K562 (cell line): ENCODE results near the gene RIT2. TPM values are rescaled to one million over a fixed set of nuclear protein-coding genes. Genes with fewer than 3 reads are reported as not detected.

Experiments used
- ATAC-seq: fragments of 200-7000 bp; cut with Tn5 transposase; 3 replicates; pipeline ENCODE4 v1.9.1; 2020; ENCODE audit warnings: moderate library complexity
- BruUV-seq: library from RNA; stranded (reverse); fragments of 400-500 nt; replicated peaks from 2 replicates; lab custom pipeline; 2021; lab: Mats Ljungman, UMichigan
- CTCF ChIA-PET: fragments of 300-600 bp; formaldehyde crosslinking; extraction: SDS; loops from one replicate; lab custom pipeline; 2021; ENCODE audit warnings: low intra/inter-chr PET ratio; lab: Yijun Ruan, JAX
- POLR2A ChIA-PET: fragments of 300-600, 350-650 bp; sonication (Branson Sonifier 250); formaldehyde crosslinking; extraction: SDS; loops from one replicate; lab custom pipeline; 2021; ENCODE audit warnings: antibody characterized with exemption, inconsistent platforms; lab: Yijun Ruan, JAX
- DNase-seq, 4 experiments: peaks; one replicate each; pipeline versions ENCODE4 v3.0.0 to v3.0.0-alpha.2; 2011 to 2018; ENCODE audit warnings: low spot score in 3 of 4, mixed read lengths in 3 of 4; ENCODE audit errors: extremely low read depth in 1 of 4
- FAIRE-seq: peaks from 2 replicates; lab custom pipeline; 2011; peaks lifted over from hg19 to GRCh38; lab: Jason Lieb, UNC
- H2AFZ ChIP-seq: 2 replicates; pipeline ENCODE4 v1.6.0; 2011; ENCODE audit warnings: low read depth, low read length, control low read depth, inconsistent platforms
- H3K27ac ChIP-seq: fragments of 200-600 bp; 3 replicates; pipeline ENCODE4 v1.8.0; 2011; ENCODE audit warnings: low read depth, mild to moderate bottlenecking, control low read depth, inconsistent platforms, low read length, moderate library complexity, mixed read lengths; ENCODE audit errors: extremely low read depth
- H3K27me3 ChIP-seq, 2 experiments: fragments of 300-600 bp in 1 of 2; 2 replicates in 1 of 2; 3 replicates in 1 of 2; pipeline versions ENCODE4 v1.6.0 to v1.8.0; 2011; ENCODE audit warnings: inconsistent platforms in 2 of 2, low read length in 2 of 2, mild to moderate bottlenecking in 1 of 2, mixed read lengths in 1 of 2, moderate library complexity in 1 of 2; ENCODE audit not compliant: control insufficient read depth in 2 of 2, insufficient read depth in 2 of 2
- H3K36me3 ChIP-seq: fragments of 300-600 bp; 3 replicates; pipeline ENCODE4 v1.8.0; 2011; ENCODE audit warnings: mild to moderate bottlenecking, low read length, inconsistent platforms; ENCODE audit not compliant: control insufficient read depth, insufficient read depth
- H3K4me1 ChIP-seq, 2 experiments: fragments of 200-600 bp in 1 of 2; replicated peaks in 1 of 2; 2 replicates in 1 of 2; 3 replicates in 1 of 2; pipeline versions ENCODE4 v1.5.1 to v1.8.0; 2011; ENCODE audit warnings: inconsistent platforms in 2 of 2, low read length in 2 of 2, mild to moderate bottlenecking in 1 of 2, mixed read lengths in 1 of 2, moderate library complexity in 1 of 2; ENCODE audit not compliant: control insufficient read depth in 2 of 2, insufficient read depth in 2 of 2
- H3K4me2 ChIP-seq: 2 replicates; pipeline ENCODE4 v1.6.1; 2011; ENCODE audit warnings: low read length, control low read depth, inconsistent platforms, mixed read lengths; ENCODE audit not compliant: insufficient read depth
- H3K4me3 ChIP-seq: fragments of 200-600 bp; sonication (generic), shearing (Covaris generic); 2 replicates; pipeline ENCODE4 v1.5.1; 2016; ENCODE audit warnings: control low read depth, inconsistent platforms
- H3K79me2 ChIP-seq: fragments of 200-600 bp; 3 replicates; pipeline ENCODE4 v1.8.0; 2011; ENCODE audit warnings: low read length, inconsistent platforms; ENCODE audit not compliant: control insufficient read depth, insufficient read depth
- H3K9ac ChIP-seq, 2 experiments: 2 replicates each; pipeline versions ENCODE4 v1.6.0 to v1.6.1; 2011; ENCODE audit warnings: low read depth in 2 of 2, low read length in 2 of 2, control low read depth in 1 of 2, inconsistent platforms in 1 of 2, mild to moderate bottlenecking in 1 of 2, mixed read lengths in 1 of 2; ENCODE audit not compliant: insufficient read depth in 1 of 2
- H3K9me1 ChIP-seq: one replicate; pipeline ENCODE4 v1.6.0; 2011; ENCODE audit warnings: inconsistent platforms, mild to moderate bottlenecking, low read length, moderate library complexity; ENCODE audit not compliant: control insufficient read depth, insufficient read depth
- H3K9me3 ChIP-seq: replicated peaks from 2 replicates; pipeline ENCODE4 v1.5.1; 2011; ENCODE audit warnings: low read depth, low read length, inconsistent platforms; ENCODE audit not compliant: control insufficient read depth, insufficient read depth
- H4K20me1 ChIP-seq: replicated peaks from 2 replicates; pipeline ENCODE4 v1.6.1; 2011; ENCODE audit warnings: low read length, inconsistent platforms, mixed read lengths; ENCODE audit not compliant: control insufficient read depth, insufficient read depth
- BCOR ChIP-seq: fragments of 450-650 bp; IDR thresholded peaks from 2 replicates; pipeline ENCODE4 v1.6.1; 2016
- EP400 ChIP-seq: fragments of 450-650 bp; IDR thresholded peaks from 2 replicates; pipeline ENCODE4 v1.6.1; 2017; ENCODE audit warnings: antibody characterized with exemption, mild to moderate bottlenecking, moderate library complexity
- GABPB1 ChIP-seq: sonication (generic); formaldehyde crosslinking; IDR thresholded peaks from 2 replicates; pipeline ENCODE4 v1.8.0; 2022; ENCODE audit warnings: mild to moderate bottlenecking, missing genetic modification reagents
- MCM3 ChIP-seq: fragments of 450-650 bp; IDR thresholded peaks from 2 replicates; pipeline ENCODE4 v1.6.1; 2016
- MXI1 ChIP-seq: IDR thresholded peaks from 2 replicates; pipeline ENCODE4 v1.6.1; 2011; ENCODE audit warnings: low read depth, mild to moderate bottlenecking, improper control_type of control experiment, low read length
- SMARCE1 ChIP-seq: fragments of 450-650 bp; IDR thresholded peaks from 2 replicates; pipeline ENCODE4 v1.7.1; 2016; ENCODE audit warnings: mild to moderate bottlenecking
- TCF7 ChIP-seq: sonication (generic); IDR thresholded peaks from 2 replicates; pipeline ENCODE4 v1.6.1; 2016; ENCODE audit warnings: antibody characterized with exemption, borderline replicate concordance
- ZNF347 ChIP-seq: fragments of 450-650 bp; formaldehyde crosslinking; IDR thresholded peaks from 2 replicates; pipeline ENCODE4 v1.4.0; 2020; ENCODE audit warnings: low read depth, mild to moderate bottlenecking, moderate library complexity
- WGBS: fragments of 100-300 bp; shearing (Covaris generic); methylation state at CpG from one replicate; pipeline ENCODE4 v1.1.6; 2016; ENCODE audit warnings: low coverage, mixed read lengths; ENCODE audit not compliant: insufficient coverage; ENCODE audit errors: missing lambda C conversion rate; 5-methylcytosine and 5-hydroxymethylcytosine counted together
- in situ Hi-C: fragments of 300-500 bp; cut with MboI; formaldehyde crosslinking; loops from 4 replicates; pipeline ENCODE4 v1.15.0; 2018; ENCODE audit warnings: inconsistent platforms, mixed read lengths
- intact Hi-C: fragments of 100-400 bp; cut with micrococcal nuclease; formaldehyde crosslinking; loops from 2 replicates; pipeline ENCODE4 v1.14.2; 2022
- polyA plus RNA-seq, 8 experiments: library from polyadenylated mRNA; depleted of rRNA in 4 of 8; stranded (reverse) in 5 of 8; unstranded in 3 of 8; fragments of >200 nt; fragmentation: Nextera tagmentation in 2 of 8; fragmentation: Illumina TruSeq in 1 of 8; extraction: Ambion mirVana in 2 of 8; extraction: Trizol in 1 of 8; gene quantifications; 2 replicates each; pipeline versions ENCODE4 v1.2.1 to v1.2.3, GENCODE V29; 2011 to 2014; ENCODE audit warnings: inconsistent platforms in 1 of 8, missing spikeins in 1 of 8
- total RNA-seq, 7 experiments: library from RNA; depleted of rRNA in 6 of 7; stranded (reverse); fragments of >200 nt in 6 of 7; fragmentation: Illumina TruSeq in 2 of 7; extraction: Trizol in 2 of 7; gene quantifications; 2 replicates each; pipeline versions ENCODE4 v1.2.1 to v1.2.3, GENCODE V29; 2011 to 2021; ENCODE audit warnings: low replicate concordance in 1 of 7

RIT2 gene
- total and polyA plus RNA-seq, 9 of the 15 experiments (the other 6 are each of a cell fraction or from before 2014, with no cell fraction given): not detected

DNA sequence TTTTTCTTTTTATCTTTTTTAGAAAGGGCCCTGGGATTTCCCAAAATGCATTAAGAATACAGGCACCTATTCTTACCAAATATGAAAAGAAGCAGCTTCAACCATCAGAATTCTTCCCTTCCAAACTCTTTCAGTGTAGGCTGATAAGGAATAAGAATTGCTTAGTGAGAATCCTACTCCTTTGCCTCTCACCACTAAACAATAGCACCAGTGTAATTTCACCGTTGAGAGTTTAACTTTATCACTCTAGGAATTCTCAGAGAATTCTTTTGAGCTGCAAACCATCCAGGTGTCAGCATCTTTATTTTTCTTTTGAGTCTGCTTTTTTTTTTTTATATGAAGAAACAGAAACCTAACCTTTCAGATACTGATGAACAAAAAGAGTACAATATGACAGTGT, 194.9 kb downstream of the RIT2 start:
- BruUV-seq: no TSS peak
- H3K4me3 ChIP-seq: no peak overlapping the region
- DNase-seq: no peak
- no peak for FAIRE-seq
- WGBS: 0% methylated on average over 1 of the region's 1 CpG
- no peaks in the 10 kb centered on the region for H4K20me1 ChIP-seq
- intact Hi-C loops (no loop called here), in situ Hi-C loops (no loop called here)
- POLR2A ChIA-PET: no interaction called here
- no peak for ATAC-seq
- no peaks in the 10 kb centered on the region for H3K9me1 ChIP-seq
- H3K9me3 ChIP-seq: no peaks in the 10 kb centered on the region
- H3K9ac ChIP-seq: no peak overlapping the region
- TF ChIP-seq EP400 (no peak), GABPB1 (no peak), MXI1 (no peak), TCF7 (no peak), BCOR (no peak), MCM3 (no peak), SMARCE1 (no peak)
- TF ChIP-seq, all 486 proteins: peak for 0
- H3K27ac ChIP-seq: no peak overlapping the region
- no peak overlapping the region for H2AFZ ChIP-seq
- CTCF ChIA-PET: no interaction called here
- H3K27me3 ChIP-seq: no peaks in the 10 kb centered on the region
- no peaks in the 10 kb centered on the region for H3K4me1 ChIP-seq
- no peaks in the 10 kb centered on the region for H3K79me2 ChIP-seq
- H3K36me3 ChIP-seq: no peaks in the 10 kb centered on the region
- no peak overlapping the region for H3K4me2 ChIP-seq

DNA sequence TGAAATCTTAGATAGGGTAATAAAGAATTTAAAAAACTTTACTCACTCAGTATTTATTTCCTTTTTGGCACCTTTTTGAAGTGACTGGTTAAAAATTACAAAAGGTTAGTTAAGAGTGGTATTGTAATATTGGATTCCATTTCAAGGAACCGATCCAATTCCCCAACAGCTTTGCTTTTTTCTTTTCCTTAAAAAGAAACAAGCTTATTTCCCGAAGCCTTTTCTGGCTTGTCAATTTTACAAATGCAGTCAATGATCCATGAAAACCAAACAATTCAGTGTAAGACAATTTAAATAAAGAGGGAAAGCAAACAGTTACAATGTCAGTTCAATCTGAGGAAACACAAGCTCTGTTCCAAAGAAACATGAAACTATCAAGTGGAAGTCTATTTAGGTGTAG, 200.2 kb downstream of the RIT2 start:
- FAIRE-seq: no peak
- Histone ChIP-seq H3K4me1 (no peaks in the 10 kb centered on the region), H4K20me1 (no peaks in the 10 kb centered on the region), H3K4me3 (no peak overlapping the region), H3K27ac (no peak overlapping the region), H3K9me3 (no peaks in the 10 kb centered on the region), H3K27me3 (no peaks in the 10 kb centered on the region), H3K9ac (no peak overlapping the region), H3K9me1 (no peaks in the 10 kb centered on the region), H3K4me2 (no peak overlapping the region), H2AFZ (no peak overlapping the region), H3K36me3 (no peaks in the 10 kb centered on the region), H3K79me2 (no peaks in the 10 kb centered on the region)
- in situ Hi-C loops (no loop called here), intact Hi-C loops (no loop called here)
- no peak for ATAC-seq
- no peak for TF ChIP-seq ZNF347 (CRISPR knock-in tag)
- POLR2A ChIA-PET: no interaction called here
- BruUV-seq: no TSS peak
- CTCF ChIA-PET: no interaction called here
- 0% methylated on average over 1 of the region's 2 CpGs for WGBS
- no peak for DNase-seq
